Loucy (cell line): ENCODE measurements around the gene CNTFR.

Experiments
- EZH2phosphoT487 ChIP-seq: fragments of 200-600 bp; IDR thresholded peaks from 2 replicates; pipeline ENCODE4 v1.6.1; 2018; ENCODE audit warnings: antibody characterized with exemption, mild to moderate bottlenecking, moderate library complexity, borderline replicate concordance
- TF ChIP-seq, protein P1 (sequence below): fragments of 200-600 bp; sonication (generic); conservative IDR thresholded peaks from 2 replicates; pipeline ENCODE4 v1.5.1; 2014; ENCODE audit warnings: mild to moderate bottlenecking, antibody characterized with exemption, low read length

DNA sequence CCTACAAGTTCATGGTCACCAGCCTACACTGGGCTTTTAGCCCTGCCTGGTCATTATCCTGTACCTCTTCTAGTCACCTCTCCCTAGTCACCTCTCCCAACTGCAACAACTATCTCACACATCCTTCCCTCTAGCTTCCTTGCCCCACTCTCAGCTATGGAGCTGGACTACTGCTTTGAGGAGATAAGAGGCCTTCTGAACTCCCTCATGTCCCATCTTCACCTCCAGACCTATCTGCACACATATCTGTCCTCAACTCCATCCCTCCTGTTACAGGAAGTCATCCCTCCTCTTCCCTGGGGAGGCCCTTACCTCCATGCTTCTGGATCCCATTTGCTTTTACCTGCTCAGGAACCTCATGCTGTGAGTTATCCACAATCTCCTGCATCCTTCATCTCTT, 16.7 kb upstream of the CNTFR start:
- TF ChIP-seq, protein P1, sequence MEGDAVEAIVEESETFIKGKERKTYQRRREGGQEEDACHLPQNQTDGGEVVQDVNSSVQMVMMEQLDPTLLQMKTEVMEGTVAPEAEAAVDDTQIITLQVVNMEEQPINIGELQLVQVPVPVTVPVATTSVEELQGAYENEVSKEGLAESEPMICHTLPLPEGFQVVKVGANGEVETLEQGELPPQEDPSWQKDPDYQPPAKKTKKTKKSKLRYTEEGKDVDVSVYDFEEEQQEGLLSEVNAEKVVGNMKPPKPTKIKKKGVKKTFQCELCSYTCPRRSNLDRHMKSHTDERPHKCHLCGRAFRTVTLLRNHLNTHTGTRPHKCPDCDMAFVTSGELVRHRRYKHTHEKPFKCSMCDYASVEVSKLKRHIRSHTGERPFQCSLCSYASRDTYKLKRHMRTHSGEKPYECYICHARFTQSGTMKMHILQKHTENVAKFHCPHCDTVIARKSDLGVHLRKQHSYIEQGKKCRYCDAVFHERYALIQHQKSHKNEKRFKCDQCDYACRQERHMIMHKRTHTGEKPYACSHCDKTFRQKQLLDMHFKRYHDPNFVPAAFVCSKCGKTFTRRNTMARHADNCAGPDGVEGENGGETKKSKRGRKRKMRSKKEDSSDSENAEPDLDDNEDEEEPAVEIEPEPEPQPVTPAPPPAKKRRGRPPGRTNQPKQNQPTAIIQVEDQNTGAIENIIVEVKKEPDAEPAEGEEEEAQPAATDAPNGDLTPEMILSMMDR = no peak
- no peak for TF ChIP-seq EZH2phosphoT487
